HAP-1 (cell line): Measurements from ENCODE around the gene CACNG3.
"Not testable (repeated sequence)": the region's sequence is repeated elsewhere in the genome, so short reads cannot be mapped to it uniquely, and the experiment has no call there.

Source experiments
- DNase-seq, 2 experiments: peaks; one replicate each; pipeline ENCODE4 v3.0.0-alpha.2; 2016 to 2020; ENCODE audit warnings: low spot score in 2 of 2
- H3K27me3 ChIP-seq: fragments of 250-450 bp; sonication (Bioruptor Pico); 2 replicates; pipeline ENCODE4 v1.5.1; 2020; ENCODE audit warnings: low read depth, mild to moderate bottlenecking, moderate library complexity
- H3K36me3 ChIP-seq: fragments of 250-450 bp; sonication (Bioruptor Pico); replicated peaks from 2 replicates; pipeline ENCODE4 v1.5.1; 2020; ENCODE audit warnings: mild to moderate bottlenecking
- H3K4me1 ChIP-seq: fragments of 250-450 bp; sonication (Bioruptor Pico); 2 replicates; pipeline ENCODE4 v1.5.1; 2020; ENCODE audit warnings: mild to moderate bottlenecking
- H3K4me3 ChIP-seq: fragments of 250-450 bp; sonication (Bioruptor Pico); 2 replicates; pipeline ENCODE4 v1.5.1; 2020; ENCODE audit warnings: mild to moderate bottlenecking, moderate library complexity
- H3K9me3 ChIP-seq: fragments of 250-450 bp; sonication (Bioruptor Pico); 2 replicates; pipeline ENCODE4 v1.5.1; 2020; ENCODE audit warnings: mild to moderate bottlenecking, moderate library complexity
- in situ Hi-C: fragments of 300-500 bp; cut with MboI; formaldehyde crosslinking; loops from 3 replicates; pipeline ENCODE4 v1.14.3; 2020; ENCODE audit warnings: low sequenced_read_pairs, inconsistent platforms, mixed read lengths

CACNG3 gene

DNA sequence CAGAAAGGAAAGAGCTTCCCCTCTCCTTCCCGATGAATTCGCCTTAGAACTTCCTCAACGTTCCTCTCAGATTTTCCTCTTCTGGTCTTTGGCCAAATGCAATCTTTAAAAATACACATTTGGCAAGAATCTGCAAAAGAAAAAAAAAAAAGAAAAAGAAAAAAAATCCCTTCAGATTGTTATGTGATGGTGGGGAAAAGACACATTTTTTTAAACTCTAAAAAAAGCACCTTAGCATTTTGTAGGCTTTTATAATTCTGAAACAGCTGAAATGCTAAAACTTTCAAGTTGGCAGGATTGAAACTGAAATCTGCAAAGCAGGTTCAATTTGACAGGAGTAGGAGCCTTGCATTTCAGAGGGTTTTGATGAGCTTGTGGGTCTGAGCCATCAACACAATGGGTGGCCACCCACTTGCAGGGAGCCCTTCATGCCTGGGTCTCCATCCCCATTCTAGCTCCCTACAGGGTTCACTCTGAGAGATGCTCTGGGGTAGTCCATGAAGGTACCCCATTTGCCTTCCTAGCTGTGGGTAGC lies 33.1 kb downstream of the CACNG3 start:
- no peaks in the 10 kb centered on the region for H3K27me3 ChIP-seq
- no peaks in the 10 kb centered on the region for H3K9me3 ChIP-seq
- no peak for DNase-seq
- H3K4me1 ChIP-seq: no peaks in the 10 kb centered on the region
- H3K4me3 ChIP-seq: no peak overlapping the region
- H3K36me3 ChIP-seq: no peaks in the 10 kb centered on the region
- in situ Hi-C loops: no loop called here

DNA sequence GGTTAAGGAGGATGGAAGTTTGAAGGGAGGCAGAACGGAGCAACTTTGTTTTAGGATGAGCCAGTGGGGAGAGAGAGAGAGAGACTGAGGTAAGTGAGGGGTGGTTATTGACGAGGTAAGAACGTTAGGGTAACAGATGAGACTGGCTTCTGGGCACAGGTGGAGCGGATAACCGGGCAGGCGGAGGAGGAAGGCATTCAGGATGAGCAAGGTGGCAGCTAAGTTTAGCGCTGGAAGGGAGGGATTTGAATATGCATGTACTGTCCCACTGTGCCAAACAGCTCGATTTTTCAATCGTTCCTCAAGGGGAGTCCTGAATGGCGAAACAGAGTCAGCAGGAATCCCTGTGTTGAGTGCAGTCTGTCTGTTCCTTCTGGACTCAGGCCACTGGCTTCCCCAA lies 35.8 kb downstream of the CACNG3 start:
- DNase-seq: no peak
- Histone ChIP-seq H3K9me3 (no peaks in the 10 kb centered on the region), H3K36me3 (no peaks in the 10 kb centered on the region), H3K27me3 (0 out of 2 replicates have a peak, but pooled peaks cover 2% of the 10 kb centered on the region), H3K4me3 (no peak overlapping the region), H3K4me1 (no peaks in the 10 kb centered on the region)
- in situ Hi-C loops: no loop called here

DNA sequence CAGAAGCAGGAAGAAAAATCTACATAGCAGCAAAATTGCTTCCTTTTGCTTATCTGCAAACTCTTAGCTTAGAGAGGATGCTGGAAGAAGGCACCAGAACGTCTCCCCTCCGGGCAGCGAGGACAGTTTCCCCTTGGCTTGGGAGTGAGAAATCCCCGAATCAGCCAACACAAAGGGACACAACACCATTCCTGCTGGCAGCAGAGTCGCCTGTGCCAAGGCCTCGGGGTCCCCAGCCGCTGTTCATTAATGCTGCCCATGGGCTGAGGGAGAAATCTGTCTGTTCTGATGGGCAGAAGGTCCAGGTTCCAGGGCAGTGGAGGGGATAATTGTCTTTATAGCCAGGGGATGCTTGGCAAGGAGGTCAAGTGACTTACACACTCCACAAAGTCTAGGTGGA lies 38.0 kb downstream of the CACNG3 start:
- Histone ChIP-seq H3K9me3 (no peaks in the 10 kb centered on the region), H3K4me3 (no peak overlapping the region), H3K27me3 (0 out of 2 replicates have a peak, but pooled peaks cover 2% of the 10 kb centered on the region), H3K4me1 (no peaks in the 10 kb centered on the region), H3K36me3 (no peaks in the 10 kb centered on the region)
- in situ Hi-C loops: no loop called here
- no peak for DNase-seq

DNA sequence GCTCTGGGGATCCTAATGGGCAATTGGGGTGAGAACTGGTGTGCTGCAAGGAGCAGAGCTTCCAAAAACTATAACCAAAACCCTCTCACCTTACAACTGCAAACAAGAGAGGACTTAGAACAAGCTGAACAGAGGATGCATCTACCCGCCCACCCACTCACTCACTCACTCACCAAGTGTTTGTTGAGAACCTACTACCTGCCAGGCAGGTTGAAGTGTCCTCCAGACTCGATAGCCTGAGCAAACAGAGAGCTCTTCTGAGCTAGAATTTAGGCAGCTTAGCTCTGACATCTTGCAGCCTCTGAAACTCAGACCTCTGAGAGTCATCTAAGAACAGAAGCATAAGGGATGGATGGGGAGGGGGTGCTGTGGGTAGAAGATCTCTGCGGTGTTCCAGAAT lies 41.2 kb downstream of the CACNG3 start:
- DNase-seq: no peak
- Histone ChIP-seq H3K9me3 (no peaks in the 10 kb centered on the region), H3K4me3 (no peak overlapping the region), H3K36me3 (no peaks in the 10 kb centered on the region), H3K4me1 (no peaks in the 10 kb centered on the region), H3K27me3 (0 out of 2 replicates have a peak, but pooled peaks cover 2% of the 10 kb centered on the region)
- in situ Hi-C loops: no loop called here

DNA sequence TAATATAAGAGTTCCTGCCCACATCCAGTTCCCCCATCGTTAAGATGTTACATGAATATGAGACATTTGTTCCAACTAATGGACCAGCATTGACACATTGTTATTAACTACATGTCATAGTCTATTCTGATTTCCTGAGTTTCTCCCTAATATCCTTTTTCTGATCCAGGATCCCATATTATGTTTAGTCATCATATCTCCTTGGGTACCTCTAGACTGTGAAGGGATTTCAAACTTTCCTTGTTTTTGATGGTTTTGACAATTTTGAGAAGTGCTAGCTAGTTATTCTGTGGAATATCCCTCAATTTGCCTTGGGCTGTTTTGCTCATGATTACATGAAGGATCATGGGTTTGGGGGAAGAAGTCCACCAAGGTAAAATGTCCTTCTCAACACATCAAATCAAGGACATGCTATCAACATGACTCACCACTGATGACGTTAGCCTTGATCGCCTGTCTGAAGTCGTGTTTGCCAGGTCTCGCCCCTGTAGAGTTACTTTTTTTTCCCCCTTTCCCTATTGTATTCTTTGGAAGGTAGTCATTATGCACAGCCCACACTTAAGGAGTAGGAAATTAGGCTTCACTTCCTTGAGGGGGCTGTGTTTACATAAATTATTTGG lies 42.5 kb downstream of the CACNG3 start:
- no peak for DNase-seq
- in situ Hi-C loops: no loop called here
- Histone ChIP-seq H3K9me3 (no peaks in the 10 kb centered on the region), H3K36me3 (no peaks in the 10 kb centered on the region), H3K27me3 (0 out of 2 replicates have a peak, but pooled peaks cover 2% of the 10 kb centered on the region), H3K4me1 (no peaks in the 10 kb centered on the region), H3K4me3 (no peak overlapping the region)

DNA sequence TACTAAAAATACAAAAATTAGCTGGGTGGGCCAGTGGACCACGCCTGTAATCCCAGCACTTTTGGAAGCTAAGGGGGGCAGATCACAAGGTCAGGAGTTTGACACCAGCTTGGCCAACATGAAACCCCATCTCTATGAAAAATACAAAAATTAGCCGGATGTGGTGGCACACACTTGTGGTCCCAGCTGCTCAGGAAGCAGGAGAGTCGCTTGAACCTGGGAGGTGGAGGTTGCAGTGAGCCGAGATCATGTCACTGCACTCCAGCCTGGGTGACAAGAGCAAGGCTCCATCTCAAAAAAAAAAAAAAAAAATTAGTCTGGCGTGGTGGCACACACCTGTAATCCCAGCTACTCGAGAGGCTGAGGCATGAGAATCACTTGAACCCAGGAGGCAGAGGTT lies 44.6 kb downstream of the CACNG3 start:
- DNase-seq, H3K4me3 ChIP-seq, H3K9me3 ChIP-seq, H3K4me1 ChIP-seq, in situ Hi-C loops, H3K27me3 ChIP-seq, H3K36me3 ChIP-seq: not testable (repeated sequence)

DNA sequence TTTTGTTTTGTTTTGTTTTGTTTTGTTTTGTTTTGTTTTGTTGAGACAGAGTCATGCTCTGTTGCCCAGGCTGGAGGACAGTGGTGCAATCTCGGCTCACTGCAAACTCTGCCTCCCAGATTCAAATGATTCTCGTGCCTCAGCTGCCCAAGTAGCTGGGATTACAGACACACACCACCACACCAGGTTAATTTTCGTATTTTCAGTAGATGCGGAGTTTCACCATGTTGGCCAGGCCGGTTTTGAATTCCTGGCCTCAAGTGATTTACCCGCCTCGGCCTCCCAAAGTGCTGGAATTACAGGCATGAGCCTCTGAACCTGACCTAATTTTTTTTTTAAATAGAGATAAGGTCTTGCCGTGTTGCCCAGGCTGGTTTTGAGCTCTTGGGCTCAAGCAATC lies 46.5 kb downstream of the CACNG3 start:
- no peak for DNase-seq
- no peaks in the 10 kb centered on the region for H3K27me3 ChIP-seq
- H3K4me1 ChIP-seq: no peaks in the 10 kb centered on the region
- no peaks in the 10 kb centered on the region for H3K9me3 ChIP-seq
- in situ Hi-C loops: no loop called here
- no peak overlapping the region for H3K4me3 ChIP-seq
- no peaks in the 10 kb centered on the region for H3K36me3 ChIP-seq

DNA sequence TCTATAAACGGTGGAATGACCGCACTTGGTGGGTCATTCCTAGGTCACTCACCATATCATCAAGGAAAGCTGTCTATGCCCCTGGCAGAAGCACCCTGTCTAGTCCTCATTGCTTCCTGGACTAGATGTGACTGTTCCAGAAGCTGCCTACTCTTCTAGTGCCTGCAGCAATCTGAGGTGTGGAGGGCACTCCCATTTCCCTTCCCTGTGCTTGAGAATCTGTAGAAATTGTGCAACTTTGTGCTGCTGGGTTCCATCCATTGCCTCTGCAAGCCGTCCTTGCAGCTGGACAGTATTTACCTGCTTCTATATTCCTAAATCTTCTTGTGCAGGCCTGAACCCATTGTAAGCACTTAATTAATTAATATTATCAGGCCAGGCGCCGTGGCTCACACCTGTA lies 52.1 kb downstream of the CACNG3 start:
- no peak overlapping the region for H3K4me3 ChIP-seq
- in situ Hi-C loops: no loop called here

DNA sequence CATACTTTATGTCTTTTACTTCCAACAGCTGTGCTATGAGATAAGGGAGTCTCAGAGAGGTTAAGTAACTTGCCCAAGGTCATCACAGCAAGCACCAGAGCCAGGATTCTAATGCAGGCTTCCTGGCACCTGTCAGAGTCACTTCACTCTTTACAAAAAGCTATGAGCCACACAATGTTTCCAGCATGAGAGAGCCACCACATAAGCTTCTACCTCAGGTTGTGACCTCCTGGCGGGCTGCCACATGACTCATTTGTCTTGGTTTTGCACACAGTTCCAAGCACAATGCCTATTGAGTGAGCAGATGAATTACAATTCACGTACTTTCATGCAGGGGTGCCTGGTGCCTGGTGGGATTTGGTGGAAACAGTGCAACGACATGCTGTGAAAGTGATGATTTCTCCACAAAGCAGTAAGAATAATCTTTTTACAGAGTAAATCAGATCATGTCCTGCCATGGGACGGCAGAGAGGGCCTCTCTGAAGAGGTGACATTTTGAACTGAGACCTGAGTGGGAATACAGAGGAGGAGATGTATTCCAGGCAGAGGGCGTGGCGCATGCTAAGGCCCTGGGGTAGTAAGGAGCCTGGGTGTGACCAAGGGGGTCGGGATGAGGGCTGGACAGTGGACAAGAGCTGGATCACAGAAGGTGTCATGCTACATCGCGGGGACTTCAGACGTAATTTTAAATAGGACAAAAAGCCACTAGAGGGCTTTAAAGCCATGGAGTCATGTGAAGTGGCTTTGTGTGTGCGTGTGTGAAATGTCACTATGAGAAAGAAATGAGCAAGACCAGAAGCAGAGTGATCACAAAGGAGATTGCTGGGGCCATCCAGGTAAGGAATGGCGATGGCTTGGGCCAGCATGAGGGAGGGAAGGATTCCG lies 53.4 kb downstream of the CACNG3 start:
- peak in 1 of 2 experiments; percentile 59 for DNase-seq

More for the DNA sequence above, 52.1 kb downstream of the CACNG3 start:
- DNase-seq: no peak
- Histone ChIP-seq H3K4me1 (no peaks in the 10 kb centered on the region), H3K27me3 (no peaks in the 10 kb centered on the region), H3K36me3 (no peaks in the 10 kb centered on the region), H3K9me3 (no peaks in the 10 kb centered on the region)

DNA sequence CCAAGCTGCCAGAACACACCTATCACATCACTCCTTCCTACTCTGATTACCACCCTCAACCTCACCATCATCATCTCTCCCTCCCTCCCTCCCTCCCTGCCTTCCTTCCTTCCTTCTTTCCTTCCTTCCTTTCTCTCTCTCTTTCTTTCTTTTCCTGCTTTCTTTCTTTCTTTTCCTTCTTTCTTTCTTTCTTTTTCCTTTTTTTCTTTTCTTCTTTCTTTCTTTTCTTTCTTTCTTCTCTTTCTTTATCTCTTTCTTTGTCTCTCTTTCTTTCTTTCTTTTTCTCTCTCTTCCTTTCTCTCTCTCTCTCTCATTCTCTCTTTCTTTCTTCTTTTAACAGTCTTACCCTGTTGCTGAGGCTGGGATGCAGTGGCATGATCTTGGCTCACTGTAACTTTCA lies 59.2 kb downstream of the CACNG3 start:
- Histone ChIP-seq H3K4me1 (no peaks in the 10 kb centered on the region), H3K9me3 (no peaks in the 10 kb centered on the region), H3K36me3 (no peaks in the 10 kb centered on the region), H3K4me3 (no peak overlapping the region), H3K27me3 (peaks cover 3% of the 10 kb centered on the region; the same call in 1 of the 2 replicates)
- in situ Hi-C loops: no loop called here
- DNase-seq: no peak

More for the DNA sequence above, 53.4 kb downstream of the CACNG3 start:
- Histone ChIP-seq H3K4me3 (no peak overlapping the region), H3K36me3 (no peaks in the 10 kb centered on the region), H3K9me3 (no peaks in the 10 kb centered on the region), H3K4me1 (no peaks in the 10 kb centered on the region), H3K27me3 (no peaks in the 10 kb centered on the region)
- in situ Hi-C loops: no loop called here

DNA sequence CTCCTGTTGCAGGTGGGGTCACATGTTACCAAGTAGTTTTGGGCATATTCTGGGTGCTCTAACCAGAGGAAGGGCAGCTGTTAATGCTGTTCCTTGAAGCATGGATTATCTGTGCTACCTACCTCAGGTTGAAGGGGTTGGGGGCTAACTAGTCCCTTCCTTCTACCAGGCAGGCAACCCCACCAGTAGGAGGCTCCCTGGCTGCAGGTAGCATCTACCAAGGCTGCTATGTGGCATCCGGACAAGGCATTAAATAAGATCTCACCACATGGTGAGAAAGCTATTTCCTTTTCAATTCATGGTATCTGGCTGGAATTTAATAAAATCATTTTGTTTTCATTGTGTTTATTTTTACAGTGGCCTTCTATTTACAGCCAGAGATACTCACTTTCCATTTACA lies 62.5 kb downstream of the CACNG3 start:
- no peak for DNase-seq
- H3K27me3 ChIP-seq: peaks cover 3% of the 10 kb centered on the region; the same call in 1 of the 2 replicates
- H3K4me1 ChIP-seq: no peaks in the 10 kb centered on the region
- H3K9me3 ChIP-seq: no peaks in the 10 kb centered on the region
- in situ Hi-C loops: no loop called here
- no peak overlapping the region for H3K4me3 ChIP-seq
- no peaks in the 10 kb centered on the region for H3K36me3 ChIP-seq

DNA sequence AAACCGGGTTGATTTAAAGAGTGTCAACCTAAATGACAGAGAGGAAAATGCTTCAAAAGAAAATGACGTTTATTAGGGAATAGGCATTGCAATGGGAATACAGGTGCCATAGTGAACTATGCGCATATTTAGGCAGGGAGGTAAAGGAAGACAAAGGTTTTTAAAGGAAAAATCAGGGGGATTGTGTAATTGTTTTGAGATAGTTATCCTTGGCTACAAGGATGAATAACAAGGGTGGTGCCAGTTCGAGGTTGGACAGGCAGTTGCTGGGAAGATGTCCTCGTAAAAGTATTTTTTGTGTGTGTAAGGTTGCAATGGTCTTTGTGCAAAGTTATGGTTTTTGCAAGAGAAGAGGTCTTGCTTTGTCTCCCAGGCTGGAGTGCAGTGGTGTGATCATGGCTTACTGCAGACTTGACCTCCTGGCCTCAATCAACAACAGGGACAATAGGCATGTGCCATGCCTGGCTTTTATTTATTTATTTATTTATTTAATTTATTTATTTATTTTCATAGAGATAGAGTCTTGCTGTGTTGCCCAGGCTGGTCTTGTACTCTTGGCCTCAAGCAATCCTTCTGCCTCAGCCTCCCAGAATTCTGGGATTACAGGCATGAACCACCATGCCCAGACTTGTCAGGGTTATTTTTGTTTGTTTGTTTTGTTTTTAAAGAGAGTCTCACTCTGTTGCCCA lies 63.1 kb downstream of the CACNG3 start:
- H3K36me3 ChIP-seq: no peaks in the 10 kb centered on the region
- in situ Hi-C loops: no loop called here
- no peaks in the 10 kb centered on the region for H3K9me3 ChIP-seq
- DNase-seq: no peak
- H3K4me3 ChIP-seq: no peak overlapping the region
- no peaks in the 10 kb centered on the region for H3K4me1 ChIP-seq
- H3K27me3 ChIP-seq: peaks cover 3% of the 10 kb centered on the region; the same call in 1 of the 2 replicates

DNA sequence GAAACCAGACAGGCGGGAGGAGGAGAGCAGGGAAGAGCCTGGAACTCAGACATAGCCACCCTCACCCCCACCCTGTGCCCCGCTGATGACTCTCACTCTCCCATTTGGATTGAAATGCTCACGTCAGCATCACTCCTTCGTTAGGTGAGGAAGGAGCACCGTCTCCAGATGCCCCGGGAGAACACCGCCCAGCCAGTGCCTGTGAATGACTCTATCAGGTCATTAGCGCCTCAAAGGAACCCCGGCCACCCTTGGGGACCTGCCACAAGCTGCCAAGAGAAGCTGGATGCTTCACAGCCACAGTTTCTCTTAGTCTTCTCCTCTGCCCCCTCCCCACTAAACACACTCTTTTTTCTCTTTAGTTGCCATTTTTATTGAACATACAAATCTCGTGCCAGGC lies 66.0 kb downstream of the CACNG3 start:
- H3K4me3 ChIP-seq: no peak overlapping the region
- in situ Hi-C loops: no loop called here
- no peak for DNase-seq
- peaks cover 3% of the 10 kb centered on the region; the same call in 1 of the 2 replicates for H3K27me3 ChIP-seq
- no peaks in the 10 kb centered on the region for H3K9me3 ChIP-seq
- H3K36me3 ChIP-seq: no peaks in the 10 kb centered on the region
- H3K4me1 ChIP-seq: no peaks in the 10 kb centered on the region
